ENCODE results near the gene RNF112.

DNA sequence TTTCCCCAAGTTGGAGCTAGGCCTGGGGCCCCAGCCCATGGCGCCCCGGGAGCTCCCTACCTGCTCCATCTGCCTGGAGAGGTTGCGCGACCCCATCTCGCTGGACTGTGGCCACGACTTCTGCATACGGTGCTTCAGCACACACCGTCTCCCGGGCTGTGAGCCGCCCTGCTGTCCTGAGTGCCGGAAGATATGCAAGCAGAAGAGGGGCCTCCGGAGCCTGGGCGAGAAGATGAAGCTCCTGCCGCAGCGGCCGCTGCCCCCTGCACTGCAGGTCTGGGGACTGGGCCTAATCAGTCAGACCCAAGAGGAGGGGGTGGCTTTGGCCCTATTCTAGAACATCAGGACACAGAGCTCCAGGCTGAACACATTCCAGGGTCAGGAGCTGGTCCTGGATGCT is 1.5 kb downstream of the RNF112 start:
- TF ChIP-seq POLR2AphosphoS5 (IDR thresholded peaks at IDR 0.05; ENCODE audit: low read depth, low read length), result no peak
- no peak for TF ChIP-seq POLR2A (IDR thresholded peaks at IDR 0.05; ENCODE audit: low read depth, low read length)
- TF ChIP-seq TAF1 (IDR thresholded peaks at IDR 0.05; ENCODE audit: low read depth, low read length), result no peak
- TF ChIP-seq SPI1 (IDR thresholded peaks at IDR 0.05; ENCODE audit: low read depth, low read length), result no peak
- no peak for TF ChIP-seq PAX5 (IDR thresholded peaks at IDR 0.05; ENCODE audit: insufficient read depth, low read length, severe bottlenecking)
